HG03354 (cell line): Measurements from ENCODE around the gene DNAH17.

ENCODE experiments used
- ATAC-seq: cut with Tn5 transposase; IDR thresholded peaks from one replicate; pipeline ENCODE4 v1.9.1; 2021; ENCODE audit warnings: mild to moderate bottlenecking; ENCODE audit not compliant: unreplicated experiment, poor library complexity, severe bottlenecking

DNAH17 gene

GRCh38 chr17:78409191-78409928, 167.8 kb downstream of the DNAH17 start:
- ATAC-seq: no peak

GRCh38 chr17:78408476-78409050, 168.6 kb downstream of the DNAH17 start:
- ATAC-seq: no peak

DNA sequence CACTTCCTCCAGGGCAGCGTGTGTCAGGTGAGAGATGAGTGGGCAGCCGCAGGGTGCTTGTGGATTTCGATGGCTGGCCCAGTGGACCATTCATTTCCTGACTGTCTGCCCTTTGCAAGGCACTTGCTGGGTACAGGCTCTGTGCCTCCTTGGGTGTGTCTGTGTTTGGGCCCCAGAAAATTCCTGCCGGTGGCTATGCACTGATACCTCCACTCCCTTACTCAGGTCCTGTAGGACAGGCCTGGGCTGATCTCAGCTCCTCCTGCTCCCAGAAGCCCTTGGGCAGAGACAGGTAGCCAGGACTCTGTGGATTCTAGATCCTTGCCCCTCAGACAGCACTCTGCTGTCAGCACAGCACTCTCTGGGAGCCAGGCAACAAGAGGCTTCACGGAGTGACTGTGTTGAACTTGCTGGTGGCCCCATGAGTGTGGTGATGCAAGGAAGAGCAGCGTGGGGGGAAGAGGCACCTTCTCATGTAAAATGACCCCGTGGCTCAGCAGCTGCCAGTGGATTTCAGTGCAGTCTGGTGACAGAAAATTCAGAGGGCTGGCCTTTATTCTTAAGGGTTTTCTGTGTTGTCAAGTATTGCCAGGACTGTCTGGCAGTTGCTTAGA, 169.7 kb downstream of the DNAH17 start:
- no peak for ATAC-seq

- no peak for ATAC-seq
Measured at GRCh38 chr17:78406920-78407319, 170.3 kb downstream of the DNAH17 start.

- no peak for ATAC-seq
Measured at GRCh38 chr17:78406396-78406795, 170.8 kb downstream of the DNAH17 start.

GRCh38 chr17:78403822-78404221, 173.4 kb downstream of the DNAH17 start:
- no peak for ATAC-seq

- no peak for ATAC-seq
Measured at GRCh38 chr17:78401891-78402290, 175.3 kb downstream of the DNAH17 start.

DNA sequence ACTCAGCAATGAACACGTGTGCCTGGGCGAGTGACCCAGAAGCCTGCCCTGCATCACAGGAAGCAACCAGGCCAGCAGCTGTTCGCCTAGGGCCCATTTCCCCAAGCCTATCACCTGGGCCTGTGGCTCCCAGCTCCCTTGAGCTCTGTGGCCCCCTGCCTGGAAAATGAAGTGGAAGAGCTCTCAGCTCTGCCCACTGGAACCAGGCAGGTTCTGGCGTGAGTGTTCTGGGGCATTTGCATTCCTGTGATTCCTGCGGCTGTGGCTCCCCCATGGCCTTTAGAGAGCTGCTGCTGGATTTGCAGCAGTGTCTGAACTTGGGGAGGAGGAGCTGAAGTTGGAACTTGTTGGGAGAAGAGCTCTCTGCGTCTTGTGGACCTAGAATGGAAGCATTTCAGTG, 175.9 kb downstream of the DNAH17 start:
- no peak for ATAC-seq

DNA sequence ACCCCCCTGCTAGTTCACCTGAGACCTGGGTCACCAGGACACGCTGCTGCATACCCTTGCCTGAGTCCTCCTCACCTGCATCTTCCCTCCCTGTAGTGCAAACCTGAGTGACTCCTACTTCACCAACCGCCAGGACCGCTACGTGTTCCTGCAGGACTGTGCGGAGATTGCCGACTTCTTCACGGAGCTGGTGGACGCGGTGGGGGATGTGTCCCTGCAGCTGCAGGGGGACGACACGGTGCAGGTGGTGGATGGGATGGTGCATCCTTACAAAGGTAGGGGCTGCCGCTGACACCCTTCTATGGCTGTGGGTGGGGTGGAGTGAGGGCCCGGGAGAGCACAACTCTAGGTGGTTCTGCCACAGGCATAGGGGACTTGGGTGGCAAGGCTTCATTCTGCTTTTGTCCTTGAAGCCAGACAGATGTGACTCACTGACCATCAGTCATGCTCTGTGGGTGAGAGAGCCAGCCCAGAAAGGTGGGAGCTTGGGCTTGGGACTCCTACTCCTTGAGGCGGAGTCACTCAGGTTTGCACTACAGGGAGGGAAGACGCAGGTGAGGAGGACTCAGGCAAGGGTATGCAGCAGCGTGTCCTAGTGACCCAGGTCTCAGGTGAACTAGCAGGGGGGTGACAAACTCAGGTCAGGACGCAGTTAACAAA, 176.5 kb downstream of the DNAH17 start:
- no peak for ATAC-seq

GRCh38 chr17:78399693-78400144, 177.5 kb downstream of the DNAH17 start:
- no peak for ATAC-seq

DNA sequence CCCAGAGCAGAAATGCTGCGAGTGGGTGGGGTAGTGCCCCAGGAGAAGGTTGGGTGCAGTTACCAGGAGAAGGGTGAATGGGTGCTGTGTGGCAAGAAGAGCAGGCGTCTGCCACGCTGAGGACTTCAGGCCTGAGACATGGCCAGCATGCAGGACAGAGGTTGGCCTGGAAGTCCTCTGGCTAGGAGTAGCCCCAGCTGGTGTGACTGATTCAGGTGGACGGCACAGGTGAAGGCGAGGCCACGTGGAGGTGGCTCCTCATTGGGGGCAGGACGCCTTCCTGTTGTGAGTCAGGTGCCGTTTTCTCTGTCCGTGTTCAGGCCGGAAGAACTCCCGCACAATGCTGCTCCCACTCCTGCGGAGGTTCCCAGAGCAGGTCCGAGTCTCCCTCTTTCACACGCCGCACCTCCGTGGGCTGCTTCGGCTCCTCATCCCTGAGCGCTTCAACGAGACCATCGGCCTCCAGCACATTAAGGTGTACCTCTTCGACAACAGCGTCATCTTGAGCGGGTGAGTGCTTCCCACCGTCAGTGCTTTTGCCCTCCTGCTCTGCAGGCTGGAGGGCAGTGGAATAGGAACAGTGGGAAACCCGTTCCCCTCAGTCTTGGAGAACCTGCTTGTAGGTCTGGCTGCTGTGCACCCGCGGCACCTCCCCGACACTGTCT, 178.0 kb downstream of the DNAH17 start:
- ATAC-seq: no peak

- ATAC-seq: no peak
Measured at GRCh38 chr17:78398390-78398789, 178.8 kb downstream of the DNAH17 start.

DNA sequence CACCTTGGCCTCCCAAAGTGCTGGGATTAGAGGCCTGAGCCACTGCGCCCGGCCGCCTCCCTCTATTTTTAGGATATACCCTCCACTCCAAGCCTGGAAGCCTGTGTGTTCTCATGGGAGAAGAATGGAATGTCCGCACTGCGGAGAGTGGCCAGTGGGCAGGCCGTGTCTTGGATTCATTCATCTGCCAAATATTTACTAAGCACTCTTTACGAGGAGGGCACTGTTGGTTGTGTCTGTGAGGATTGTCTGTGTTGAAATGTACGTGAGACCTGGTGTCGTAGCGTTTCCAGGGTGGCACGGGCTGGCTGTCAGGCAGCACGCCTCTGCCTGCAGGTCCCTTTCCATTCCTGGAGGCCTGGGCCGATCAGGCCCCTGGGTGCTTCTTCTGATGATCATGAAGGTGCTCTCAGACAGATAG, 179.5 kb downstream of the DNAH17 start:
- no peak for ATAC-seq

DNA sequence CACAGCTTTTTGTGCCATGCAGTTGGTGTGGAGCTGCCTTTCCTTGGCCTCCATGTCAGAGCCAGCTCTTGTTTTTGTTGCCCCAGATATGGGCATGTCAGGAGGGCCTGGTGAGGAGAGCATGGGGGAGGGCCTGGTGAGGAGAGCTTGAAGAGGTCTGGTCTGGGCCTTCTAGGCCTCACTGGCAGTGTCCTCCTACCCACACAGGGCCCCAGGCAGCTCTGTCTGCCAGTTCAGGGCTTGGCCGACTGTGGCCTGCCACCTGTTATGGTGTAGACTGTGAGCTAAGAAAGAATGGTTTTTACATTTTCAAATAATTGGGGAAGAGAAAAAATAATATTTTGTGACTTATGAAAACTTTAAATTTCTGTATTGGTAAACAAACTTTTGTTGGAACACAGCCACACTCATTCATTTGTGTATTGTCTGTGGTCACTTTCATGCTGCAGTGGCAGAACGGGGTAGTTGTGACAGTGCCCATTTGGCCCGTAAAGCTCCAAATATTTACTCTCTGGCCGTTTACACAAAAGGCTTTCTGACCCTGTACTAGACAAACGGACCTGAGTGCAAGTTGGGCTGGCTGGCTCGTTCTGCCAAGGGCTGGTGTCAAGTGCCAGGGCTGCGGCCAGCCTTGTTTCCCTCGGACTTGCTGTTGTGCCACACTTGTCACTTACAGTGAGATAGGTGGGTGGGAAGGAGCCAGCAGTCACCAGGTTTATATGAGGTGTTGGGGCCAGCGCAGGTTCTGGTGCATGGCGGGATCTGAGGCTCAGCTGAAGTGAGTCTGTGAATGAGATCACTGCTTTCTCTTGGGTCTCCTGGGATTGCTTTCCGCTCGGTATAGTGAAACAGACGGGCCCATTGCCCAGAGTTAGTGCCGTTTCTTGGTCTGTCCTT, 180.5 kb downstream of the DNAH17 start:
- ATAC-seq: no peak

GRCh38 chr17:78395155-78395554, 182.0 kb downstream of the DNAH17 start:
- no peak for ATAC-seq

- no peak for ATAC-seq
Measured at GRCh38 chr17:78394209-78394608, 183.0 kb downstream of the DNAH17 start.

- no peak for ATAC-seq
Measured at GRCh38 chr17:78393575-78393974, 183.6 kb downstream of the DNAH17 start.

- no peak for ATAC-seq
Measured at GRCh38 chr17:78392295-78392694, 184.9 kb downstream of the DNAH17 start.

DNA sequence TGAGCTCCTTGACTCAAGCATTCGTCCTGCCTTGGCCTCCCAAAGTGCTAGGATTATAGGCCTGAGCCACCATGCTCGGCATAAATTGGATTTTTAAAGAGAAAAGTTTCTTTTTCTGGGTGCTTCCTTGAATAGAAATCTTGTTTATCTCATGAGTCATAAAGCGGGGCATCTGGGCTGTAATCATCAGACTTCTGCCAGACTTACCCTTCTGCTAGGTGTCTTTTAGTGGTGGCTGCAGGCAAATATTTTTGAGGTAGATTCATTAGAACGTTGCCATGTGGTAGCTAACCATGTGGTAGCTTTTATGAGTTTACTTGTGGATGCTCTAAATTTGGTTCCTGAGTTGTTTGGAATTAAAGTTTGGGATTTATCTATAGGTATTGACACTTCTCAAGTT, 185.4 kb downstream of the DNAH17 start:
- ATAC-seq: no peak
